Superior temporal gyrus (tissue), 1 donor: ENCODE data around the gene DAB2IP.
"Not testable (repeated sequence)": the region's sequence is repeated elsewhere in the genome, so short reads cannot be mapped to it uniquely, and the experiment has no call there.

Source experiments
- DNase-seq: peaks from one replicate; pipeline ENCODE4 v3.0.0-alpha.2; 2016; ENCODE audit errors: extremely low spot score

The DAB2IP gene

DNA sequence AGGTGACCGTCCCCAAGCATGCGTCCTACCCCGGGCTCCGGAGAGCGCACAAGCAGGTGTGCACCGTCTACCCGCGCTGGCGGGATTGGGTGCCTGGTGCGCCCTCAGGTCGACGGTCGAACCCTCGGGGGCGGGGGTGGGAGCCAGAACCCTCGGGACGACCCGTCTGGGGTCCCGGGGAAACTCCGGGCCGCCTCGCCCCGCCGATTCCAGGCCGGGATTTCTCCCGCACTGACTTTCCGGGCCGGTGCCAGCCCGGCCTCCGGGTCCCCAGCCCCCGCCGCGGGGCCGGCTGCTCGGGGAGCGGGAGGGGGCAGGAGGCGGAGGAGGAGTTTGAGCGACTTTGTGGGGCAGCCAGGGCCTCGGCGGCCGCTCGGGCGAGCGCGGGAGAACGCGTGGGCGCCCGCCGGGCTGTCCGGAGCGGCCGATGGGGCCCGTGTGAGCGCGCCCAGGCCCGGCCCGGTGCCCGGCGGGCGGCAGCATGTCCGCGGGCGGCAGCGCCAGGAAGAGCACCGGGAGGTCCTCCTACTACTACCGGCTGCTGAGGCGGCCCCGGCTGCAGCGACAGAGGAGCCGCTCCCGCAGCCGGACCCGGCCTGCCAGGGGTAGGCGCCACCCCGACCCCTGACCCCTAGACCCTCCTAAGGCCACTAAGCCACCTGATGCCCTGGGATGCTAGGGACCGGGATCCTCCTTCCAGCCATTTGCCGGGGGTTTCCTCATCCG, at the start of gene DAB2IP:
TSS of gene DAB2IP (plus strand) at position 340 of the 726 bp plus-strand sequence. CDS start at position 482, 142 bp downstream.
- DNase-seq, result peak; percentile 69

DNA sequence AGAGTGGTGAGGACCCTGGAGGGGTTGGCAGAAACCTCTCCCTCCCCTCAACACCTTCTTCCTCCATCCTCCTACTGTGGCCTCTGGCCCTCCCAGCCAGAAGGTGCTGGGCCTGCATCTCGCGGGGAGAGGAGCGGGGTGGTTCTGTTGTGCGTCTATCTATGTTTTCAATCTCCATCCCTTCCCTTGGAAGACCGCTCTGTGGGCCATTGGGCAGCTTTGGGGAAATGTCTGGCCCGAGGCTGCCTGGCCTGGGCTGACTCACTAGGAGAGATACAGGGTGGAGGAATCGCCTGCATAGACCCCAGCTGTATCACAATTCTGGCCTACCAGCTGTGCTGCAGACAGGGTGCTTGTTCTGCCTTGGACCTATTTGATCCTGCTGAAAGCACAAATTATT, 48.4 kb upstream of the DAB2IP start:
- no peak for DNase-seq

DNA sequence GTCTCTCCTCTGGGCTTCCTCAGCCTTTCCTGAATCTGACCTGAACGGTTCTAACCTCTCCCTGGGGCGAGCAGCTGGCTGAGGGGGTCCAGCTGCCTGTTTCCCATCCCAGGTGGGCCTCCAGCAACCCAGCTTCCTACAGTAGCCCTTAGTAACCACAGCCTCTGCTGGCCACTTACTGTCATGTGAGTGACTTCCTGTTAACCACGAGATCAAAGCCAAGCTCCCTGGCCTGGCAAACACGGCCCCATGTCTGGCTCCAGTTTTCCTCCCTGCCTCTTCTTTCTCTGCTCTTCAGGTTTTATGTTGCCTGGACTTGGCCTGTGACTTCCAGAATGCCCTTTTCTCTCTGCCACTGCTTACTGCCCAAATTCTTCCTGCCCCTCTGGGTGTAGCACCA, 47.2 kb upstream of the DAB2IP start:
- DNase-seq, result no peak

DNA sequence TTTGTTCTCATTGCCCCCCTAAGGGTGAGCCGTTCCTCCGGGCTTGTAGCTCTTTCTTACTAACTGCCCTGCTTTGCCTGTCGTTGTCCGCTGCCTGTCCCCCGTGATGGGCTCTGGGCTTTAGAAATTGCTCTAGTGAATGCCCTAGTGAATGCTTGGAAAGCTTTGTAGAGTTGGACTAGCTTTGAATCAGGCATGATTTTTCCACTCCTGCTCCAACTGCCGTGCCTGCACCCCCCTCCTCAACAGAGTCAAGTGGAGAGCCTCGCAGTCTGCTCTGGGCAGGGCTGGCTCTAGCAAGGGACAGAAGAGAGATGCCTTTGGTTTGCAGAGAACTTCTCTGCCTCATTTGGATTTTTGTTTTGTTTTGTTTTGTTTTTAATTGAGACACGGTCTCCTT, 46.8 kb upstream of the DAB2IP start:
- DNase-seq, result no peak

DNA sequence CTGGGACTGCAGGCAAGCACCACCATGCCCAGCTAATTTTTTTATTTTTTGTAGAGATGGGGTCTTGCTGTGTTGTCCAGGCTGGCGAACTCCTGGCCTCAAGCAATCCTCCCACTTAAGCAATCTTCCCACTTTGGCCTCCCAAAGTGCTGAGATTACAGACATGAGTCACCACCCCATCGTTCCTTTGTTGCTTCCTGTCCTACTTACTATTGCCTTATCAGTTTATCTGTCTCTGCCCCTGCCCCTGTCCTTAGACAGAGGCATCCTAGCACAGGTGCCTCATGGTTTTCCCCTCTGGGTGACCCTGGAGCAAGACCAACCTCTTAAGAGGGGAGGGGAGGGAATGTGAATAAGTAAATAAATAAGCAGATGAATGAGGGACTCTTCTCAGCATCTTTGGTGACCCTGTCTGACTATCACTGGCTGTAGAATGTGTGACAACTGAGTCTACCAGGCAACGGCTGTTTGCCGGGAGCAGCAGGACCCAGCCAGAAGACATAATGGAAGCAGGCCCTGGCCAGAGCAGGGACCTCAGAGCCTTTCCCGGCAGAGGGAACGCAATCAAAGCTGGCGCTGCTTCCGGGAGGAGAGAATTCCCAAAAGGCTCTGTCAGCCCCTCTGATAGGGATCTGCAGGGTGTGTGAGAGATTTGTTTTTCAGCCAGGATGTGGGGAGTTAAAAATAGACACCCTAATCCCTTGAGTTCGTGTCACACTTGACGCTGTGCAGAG, 43.8 kb upstream of the DAB2IP start:
- no peak for DNase-seq

DNA sequence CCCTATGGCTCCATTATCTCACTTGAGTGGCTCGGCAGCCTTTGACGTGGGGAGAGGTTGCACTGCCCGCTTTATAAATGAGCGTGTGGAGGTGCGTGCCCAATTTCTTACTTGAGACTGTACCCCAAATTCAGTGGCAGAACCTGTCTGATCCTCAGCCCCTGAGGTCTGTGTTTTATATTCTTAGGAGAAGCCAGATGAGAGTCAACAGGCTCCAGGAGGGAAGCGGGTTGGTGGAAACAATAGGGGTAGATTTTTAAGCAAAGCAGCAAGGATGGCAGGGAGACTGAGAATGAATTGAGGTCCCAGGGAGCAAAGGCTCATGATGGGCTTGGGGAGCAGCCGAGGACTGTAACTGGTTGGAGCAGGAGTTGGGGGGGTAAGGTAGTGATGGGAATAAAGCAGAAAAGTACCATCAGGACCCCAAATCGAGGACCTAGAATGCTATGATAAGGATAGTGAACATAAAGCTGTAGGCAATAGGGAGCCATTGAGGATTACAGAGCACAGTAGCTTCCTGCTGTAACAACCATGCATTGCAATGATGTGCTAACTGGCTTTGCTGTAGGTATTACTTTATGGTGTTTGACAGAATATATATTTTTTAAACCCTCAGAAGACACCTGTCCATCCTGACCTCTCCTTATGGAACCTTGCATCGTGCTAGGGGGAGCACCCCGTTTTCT, 43.1 kb upstream of the DAB2IP start:
- DNase-seq, result no peak

DNA sequence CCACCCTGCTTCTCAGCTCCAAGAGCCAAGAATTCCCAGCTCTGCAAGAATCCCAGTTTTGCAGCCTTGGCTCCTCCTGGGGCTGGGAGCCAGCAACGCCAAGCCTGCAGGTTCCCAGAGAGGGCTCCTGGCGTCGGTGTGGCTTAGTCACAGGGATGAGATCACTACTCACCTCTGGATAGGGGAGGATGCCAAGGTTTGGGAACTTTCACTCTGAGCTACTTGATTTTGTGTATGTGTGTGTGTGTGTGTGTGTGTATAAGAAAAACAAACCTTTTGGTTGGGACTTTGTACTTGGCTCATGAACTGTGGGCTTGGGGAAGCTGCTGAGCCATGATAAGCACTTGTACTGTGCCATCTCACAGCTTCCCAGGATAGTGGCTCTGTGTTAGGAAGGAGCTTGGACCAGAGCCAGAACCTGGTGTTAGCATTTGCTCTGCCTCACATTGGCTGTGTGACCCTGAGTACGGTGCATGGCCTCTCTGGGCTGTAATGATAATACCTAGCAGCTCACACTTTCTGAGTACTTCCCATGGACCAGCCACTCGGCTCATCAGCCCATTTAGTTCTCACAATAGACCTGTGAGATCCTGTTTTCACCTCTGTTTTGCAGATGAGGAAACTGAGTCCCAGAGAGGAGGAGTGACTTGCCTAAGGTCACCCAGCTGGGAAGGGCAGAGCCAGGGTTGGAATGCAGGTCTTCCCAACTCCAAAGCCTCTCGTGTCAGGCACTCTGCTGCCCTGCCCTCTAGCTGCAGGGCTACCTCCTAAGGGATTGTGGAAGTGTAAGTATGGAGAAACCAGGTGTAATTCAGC, 41.4 kb upstream of the DAB2IP start:
- no peak for DNase-seq

DNA sequence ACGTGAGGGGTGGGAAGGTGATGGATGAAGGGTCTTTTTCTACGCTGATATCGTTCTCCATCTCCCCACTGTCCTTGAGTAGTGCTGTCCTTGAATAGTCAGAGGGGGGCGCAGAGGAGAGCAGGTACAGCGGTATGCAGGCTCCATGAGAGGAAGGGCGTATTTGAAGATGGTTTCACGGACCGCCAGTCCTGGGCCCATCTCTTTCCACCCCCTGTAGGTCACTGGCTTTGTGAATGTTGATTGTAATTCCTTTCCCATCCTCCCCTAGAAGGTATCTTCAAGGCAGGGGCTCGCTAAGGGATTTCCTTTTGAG, 40.8 kb upstream of the DAB2IP start:
- no peak for DNase-seq

DNA sequence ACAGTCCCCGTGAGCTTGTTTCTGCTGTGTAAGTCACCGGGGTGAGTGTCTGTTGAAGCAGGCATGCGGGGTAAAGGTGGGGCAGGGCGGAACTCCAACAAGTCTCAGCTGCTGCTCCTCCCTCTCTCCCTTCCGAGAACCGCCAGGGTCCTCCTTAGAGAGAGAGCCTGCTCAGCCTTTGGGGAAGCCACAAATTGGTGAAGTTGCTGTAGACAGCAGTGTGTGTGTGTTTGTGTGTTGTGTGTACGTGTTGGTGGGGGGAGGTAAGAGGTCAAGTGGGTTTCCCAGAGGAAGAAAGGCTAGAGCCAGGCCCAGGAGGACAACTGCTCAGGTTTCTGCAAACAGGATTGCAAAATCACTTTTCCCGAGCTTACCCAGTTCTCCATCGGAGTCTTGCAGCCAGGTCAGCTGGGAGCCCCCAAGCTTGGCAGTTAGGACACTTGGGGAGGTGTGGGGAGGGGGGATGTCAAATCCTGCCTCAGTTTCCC, 38.9 kb upstream of the DAB2IP start:
- DNase-seq, result no peak

DNA sequence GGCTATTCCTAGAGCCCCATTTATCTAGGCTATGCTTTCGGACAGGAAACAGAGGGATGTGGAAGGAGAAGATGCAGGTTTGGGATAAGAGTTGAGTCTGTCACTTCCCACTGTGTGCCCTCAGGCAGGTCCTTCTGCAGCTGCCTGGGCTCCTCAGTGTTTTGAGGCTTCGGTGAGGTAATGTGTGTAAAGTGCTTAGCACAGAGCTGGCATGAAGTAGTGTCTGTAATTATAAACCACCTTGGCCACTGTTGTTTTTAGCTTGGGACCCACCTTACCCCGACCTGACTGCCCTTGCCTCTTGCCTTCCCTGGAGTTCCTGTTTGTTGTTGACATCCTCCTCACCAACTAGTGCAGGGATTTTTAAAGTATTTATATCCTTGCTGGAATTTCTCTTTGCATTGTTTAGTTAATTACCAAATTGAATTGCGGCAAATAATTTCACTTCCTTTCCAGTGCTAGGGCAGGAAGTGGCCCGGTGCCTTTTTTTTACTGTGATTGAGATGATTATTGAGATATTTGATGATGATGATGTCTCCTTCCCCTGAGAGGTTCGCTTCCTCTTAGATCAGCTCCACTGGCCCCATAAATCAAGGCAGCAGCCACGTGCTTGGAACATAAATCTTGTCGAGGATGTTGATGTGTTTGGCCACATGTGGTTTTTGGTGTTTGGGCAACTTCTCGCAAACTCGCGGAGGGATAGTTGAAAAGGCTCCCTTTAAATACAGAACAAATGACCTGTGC, 38.3 kb upstream of the DAB2IP start:
- DNase-seq, result no peak

DNA sequence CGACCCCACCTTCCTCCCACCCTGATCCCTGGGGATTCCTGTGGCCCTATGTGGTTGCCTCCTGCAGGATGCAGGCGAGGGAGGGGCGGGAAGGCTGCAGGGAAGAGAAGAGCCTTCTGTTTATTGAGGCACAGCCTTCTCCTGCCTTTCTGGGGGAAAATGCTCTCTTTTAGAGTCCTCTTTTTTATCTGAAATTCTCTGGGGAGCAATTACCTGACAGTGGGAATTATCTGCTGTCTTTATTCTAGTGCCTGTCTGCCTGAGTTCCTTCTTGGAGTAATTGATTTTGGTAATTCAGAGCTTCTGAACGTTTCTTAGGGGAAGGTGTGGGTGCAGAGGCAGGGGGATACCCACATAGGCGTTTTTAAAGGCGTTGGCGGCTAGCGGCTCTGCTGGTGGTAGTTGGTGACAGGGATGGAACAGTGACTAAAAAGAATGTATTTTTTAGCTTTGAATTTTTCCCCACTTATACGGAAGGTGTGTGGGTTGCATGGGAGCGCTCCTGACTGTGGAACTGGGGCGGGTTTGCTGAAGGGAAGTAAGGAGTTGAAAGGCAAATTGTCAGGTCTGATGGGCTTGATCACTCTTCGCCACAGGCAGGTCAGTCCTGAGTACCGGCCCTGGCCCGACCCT, 35.2 kb upstream of the DAB2IP start:
- no peak for DNase-seq

DNA sequence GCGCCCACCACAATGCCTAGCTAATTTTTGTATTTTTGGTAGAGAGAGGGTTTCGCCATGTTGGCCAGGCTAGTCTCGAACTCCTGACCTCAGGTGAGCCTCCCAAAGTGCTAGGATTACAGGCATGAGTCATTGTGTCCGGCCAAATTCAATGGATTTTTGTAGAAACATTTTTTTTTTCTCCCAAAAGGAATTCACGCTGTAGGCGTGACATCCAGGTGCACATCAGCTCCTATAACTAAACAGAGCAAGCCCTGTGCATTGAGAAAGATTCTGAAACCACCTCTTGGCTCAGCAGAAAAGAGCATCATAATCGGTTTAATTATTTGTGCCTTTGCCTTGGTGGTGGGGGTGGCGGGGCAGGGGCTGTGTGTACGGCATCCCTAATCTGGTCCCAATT, 32.9 kb upstream of the DAB2IP start:
- DNase-seq, result no peak

DNA sequence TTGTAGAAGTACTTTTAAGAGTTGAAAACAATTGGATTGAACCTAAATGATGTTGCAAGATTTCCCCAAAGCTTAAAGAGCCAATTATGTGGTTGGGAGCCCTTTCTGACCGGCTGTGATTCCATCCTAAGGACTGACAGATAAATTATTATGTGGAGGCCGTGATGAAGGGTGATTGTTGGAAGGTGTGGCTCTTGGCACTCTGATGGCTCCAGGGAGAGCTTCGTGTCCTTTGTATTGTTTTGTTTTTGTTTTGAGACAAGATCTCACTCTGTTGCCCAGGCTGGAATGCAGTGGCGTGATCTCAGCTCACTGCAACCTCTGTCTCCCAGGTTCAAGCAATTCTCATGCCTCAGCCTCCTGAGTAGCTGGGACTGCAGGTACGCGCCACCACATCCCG, 32.5 kb upstream of the DAB2IP start:
- not testable (repeated sequence) for DNase-seq

DNA sequence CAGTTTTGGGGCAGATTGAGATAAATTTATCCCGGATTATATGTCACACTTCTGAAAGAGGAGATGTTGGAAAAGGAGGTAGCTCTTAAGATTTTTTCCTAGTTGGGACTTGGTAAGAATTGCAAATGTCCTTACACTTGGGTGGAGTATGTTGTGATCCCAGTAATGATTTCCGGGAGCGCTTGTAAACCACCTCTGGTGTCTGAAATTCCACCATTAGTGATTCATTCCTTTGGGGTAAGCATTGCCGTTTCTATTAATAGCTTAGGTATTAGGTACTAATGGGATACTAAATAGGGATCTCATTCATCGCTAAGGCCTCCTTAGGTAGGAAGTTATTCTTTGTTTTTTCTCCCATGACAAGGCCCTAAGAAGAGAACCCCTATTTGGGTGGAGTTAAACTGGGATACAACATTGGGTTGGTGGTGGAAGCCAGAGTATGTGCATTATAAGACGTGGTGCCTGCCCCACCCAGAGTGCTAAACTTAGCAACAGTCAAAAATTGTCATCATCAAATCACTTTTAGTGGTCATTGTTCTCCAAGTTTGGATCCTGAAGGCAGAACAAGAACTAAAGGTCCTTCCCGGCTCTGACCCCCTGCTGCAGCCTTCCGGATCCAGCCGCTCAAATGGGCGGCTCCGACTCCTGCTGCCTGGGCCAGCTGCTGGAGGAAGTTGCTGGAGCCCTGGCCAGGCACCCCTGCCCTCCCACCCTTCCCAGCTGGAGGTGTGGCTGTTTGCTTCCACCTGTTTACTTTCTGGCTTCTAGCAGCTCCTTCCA, 31.7 kb upstream of the DAB2IP start:
- DNase-seq, result no peak

DNA sequence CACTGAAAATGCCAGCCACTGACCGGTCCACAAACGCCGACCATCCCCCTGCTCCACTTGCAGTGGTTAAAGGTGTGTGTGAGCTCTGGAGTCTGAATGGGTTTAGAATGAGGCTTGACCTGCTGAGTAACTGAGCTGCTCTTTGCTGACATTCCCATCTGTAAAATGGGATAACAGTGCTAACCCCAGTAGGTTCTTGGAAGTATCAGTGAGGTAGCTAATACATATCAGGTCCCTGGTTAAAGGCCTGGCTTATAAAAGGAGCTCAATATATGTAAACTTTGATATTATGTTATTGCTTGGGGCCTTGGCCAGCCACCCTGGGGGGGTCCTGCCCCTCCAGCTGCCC, 31.1 kb upstream of the DAB2IP start:
- DNase-seq, result no peak

DNA sequence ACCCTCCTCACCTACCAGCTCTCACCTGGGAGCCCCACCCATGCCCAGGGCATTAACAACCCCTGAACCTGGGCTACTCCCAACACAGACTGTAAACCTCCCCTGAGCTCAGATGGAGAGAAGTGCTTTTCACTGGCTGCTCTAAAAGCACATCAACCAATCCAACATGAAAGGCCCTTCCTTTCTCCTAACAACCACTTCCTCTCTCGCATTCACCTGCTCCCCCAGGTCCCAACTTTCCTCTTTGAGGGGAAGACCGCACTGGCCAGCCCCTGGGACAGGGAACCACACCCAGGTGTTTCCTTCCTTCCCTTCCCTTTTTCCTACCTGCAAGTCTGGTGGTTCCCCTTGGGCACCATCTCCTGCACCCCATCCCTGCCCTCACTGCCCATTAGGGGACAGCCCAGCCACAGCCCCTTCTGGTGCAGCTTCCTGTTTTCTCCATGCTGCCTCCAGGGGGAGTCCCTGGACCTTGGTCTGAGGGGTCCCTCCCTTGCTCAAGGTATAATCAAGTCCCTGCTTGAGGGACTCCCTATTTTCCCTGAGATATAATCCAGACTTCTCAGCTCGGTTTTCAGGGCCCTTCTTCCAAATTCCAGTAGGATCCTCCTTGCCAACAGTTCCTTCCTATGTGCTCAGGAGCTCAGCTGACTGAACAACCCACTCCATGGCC, 30.5 kb upstream of the DAB2IP start:
- DNase-seq, result no peak

DNA sequence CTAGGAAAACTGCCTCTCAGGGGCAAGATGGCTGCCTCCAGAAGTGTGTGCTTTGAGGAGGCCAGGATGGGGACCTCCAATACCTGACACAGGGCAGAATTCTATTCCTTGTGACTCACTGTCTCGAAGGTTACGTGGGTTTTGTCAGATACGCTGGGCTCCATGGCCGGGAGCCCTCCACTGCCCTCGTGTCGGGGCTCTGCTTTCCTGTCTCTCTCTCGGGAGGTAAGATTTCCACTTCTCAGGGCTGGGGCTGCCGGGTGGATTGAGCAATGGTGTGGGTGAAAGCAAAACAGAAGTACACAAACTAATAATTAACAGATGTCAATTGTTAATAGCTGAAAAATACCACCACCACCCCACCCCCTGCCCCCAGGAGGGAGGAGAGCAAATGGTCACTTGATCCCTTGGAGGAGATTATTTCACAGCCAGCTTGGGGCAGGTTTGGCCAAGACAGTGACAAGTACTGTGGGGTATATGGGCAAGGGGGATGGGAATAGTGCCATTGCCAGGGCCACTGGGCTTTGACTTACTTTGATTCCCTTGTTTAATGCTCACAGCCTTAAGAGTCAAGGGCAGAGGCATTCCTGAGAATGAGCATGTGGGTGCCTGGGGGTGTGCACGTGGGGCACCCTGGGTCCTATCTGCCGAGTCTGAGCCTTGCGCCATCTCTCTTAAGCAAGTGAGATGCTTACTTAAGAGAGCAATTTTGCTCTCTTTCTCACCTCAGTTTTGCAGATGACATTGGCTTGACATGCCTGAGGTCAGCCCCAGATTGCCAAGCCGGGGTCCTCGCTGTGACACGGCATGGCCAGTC, 28.8 kb upstream of the DAB2IP start:
- no peak for DNase-seq

DNA sequence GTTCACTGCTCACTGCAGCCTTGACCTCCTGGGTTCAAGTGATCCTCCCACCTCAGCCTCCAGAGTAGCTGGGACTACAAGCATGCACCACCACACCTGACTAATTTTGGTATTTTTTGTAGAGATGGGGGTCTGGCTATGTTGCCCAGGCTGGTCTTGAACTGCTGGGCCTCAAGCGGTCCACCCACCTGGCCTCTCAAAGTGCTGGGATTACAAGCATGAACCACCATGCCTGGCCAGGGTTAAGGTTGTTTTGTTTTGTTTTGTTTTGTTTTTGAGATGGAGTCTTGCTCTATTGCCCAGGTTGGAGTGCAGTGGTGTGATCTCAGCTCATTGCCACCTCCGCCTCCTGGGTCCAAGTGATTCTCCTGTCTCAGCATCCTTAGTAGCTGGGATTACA, 28.0 kb upstream of the DAB2IP start:
- not testable (repeated sequence) for DNase-seq

DNA sequence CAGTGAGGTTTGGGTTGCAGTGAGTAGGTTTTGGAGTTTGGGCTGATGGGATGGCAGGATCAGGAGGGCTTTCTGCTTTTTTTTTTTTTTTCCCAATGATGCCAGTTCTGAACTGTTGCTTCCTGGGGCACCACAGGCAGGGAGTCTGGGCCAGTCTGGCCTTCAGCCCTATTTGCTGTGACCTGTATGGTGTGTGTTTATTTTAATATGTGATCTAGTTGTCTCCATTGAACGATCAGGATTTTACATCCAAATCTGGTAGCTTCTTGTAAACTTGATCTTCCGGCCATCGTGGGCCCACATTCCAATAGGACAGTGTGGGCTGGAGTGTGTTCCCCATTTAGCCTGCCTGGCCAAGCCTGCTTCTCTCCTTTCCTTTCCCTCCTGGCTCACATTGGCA, 25.8 kb upstream of the DAB2IP start:
- DNase-seq, result no peak
